HuH-7.5 (cell line): ENCODE measurements around the gene ELMO2.
"Not testable (repeated sequence)": the region's sequence is repeated elsewhere in the genome, so short reads cannot be mapped to it uniquely, and the experiment has no call there.

Experiments
- DNase-seq: peaks from one replicate; pipeline ENCODE4 v3.0.0; 2011; ENCODE audit warnings: low spot score

The ELMO2 gene

DNA sequence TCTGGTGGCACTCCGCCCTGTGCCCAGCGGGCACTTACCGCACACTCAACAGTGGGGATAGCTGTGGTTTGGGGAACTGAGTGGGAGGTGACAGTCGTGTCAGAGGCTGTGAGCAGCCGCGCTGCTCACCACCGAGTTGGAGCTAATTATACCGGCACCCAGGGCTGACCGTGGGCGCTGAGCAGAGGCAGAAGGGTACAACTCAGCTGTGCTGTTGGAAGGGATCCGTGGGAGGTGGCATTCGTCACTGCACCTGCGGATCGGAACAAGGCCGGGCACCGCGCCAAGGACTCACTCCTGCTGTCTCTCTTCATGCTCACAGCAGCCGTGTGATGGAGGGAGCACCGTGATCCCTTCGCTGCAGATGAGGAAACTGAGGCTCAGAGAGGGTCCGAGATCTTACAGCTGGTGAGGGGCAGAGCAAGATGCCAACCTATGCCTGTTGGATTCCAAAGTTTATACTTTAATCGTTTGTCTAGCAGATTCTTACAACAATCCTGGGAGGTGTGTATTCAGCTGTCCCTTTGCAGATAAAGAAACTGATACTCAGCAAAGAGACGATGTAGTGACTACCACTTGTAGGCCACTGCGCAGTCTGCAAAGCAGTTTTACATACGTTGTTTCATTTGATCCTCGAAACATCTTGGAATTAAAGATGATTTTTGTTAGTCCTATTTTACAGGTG is 713 bp upstream of the ELMO2 start:
- no peak for DNase-seq

DNA sequence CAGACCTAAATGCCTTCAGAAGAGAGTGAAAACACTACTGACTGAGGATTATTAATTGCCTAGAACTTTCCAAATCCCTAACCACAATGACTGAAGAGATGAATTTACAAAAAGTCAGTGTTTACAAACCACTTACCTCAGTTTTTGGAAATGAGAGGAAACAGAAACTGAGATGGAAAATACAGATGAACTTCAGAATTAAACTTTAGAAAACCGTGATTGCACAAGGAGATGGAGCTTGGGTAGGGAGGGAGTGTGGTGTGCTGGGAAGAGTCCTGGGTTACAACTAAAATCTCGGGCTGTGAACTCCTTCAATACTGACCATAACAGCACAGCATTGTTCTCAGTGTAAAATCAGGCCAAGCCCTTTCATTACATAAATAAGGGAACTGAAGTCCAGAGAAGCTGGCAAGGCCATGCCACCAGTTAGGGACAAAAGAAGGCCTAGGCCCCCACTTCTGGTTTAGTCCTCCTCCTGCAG is 4.0 kb downstream of the ELMO2 start:
- DNase-seq, result no peak

DNA sequence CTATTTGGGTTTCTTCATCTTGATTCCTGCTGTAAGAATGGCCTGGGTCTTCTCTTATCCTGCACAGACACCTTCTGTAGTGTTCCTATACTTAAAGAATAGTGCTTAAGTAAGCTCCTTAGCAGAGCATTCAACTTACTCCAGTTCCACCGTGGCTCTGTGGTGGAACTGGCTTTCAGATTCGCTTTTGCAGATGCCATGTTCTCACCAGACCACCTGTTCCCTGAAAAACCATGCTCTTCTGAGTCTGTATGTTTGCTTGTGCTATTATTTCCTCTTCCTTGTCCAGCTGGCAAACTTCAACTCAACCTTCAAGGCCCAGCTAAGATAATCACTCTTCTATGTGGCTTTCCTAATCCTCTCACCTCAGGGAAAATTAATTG is 4.9 kb downstream of the ELMO2 start:
- DNase-seq, result no peak

DNA sequence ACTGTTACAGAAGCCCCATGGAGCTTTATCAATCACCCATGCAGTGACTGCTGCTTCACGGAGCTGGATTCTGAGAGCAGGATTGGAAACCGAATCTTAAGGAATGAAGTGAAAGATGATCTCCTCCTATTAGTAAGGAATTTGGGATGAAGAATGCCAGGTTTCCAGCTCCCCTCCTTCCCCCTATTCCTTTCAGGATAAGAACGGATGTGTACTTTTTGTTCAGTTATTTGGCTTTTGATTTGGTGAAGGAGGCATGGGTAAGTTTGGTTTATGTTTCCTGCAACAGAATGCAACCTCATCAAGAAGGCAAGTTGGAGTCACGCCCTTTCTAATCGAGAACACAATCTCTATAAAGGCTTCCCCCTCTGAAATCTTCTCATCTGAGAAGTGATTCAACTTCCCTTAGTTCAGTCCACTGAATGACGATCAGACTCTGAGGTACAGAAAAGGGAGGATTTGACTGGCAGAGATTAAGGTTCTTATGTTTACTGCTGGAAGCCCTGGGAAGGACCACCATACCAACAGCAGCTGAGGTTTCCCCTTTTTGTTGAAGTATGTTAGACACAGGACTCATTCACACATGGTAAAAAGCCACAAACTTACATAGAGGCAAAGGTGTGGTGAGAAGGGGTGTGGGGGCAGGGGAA is 5.5 kb downstream of the ELMO2 start:
- no peak for DNase-seq

DNA sequence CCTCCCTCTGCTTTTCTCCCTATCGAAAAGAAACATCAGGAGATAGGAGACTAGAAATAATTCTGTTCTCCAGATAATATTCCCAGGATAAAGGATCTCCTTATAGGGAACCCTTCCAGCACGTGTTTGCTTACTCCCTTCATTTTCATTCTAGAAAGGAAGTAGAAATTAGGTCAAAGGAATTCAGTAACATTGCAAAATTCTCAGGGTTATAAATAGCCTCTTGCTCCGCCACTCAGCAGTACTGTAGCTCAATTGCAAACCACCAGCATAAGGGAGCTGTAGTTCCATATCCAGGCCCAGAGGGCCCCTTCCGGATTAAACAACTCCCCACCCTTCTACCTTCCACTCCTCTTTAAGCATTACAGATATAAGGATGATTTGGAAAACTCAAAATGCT is 6.2 kb downstream of the ELMO2 start:
- DNase-seq, result no peak

DNA sequence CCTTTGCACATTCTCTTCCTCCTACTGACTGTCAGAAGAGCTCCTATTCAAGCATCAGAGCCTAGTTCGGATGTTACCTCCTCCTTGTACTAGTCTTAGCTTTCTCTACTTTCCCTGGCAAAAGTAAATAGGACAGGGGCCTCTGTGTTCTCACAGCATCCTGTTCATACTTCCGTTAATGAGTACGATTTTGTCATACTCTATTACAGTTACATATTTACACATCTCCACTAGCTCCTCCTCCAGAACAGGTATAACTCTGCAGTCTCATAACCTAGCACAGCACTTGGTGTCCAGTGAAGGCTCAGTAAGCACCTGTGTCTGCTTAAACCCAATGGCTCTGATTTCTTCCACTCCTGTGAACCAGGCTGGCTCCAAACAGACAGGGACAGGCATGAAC is 7.0 kb downstream of the ELMO2 start:
- no peak for DNase-seq

DNA sequence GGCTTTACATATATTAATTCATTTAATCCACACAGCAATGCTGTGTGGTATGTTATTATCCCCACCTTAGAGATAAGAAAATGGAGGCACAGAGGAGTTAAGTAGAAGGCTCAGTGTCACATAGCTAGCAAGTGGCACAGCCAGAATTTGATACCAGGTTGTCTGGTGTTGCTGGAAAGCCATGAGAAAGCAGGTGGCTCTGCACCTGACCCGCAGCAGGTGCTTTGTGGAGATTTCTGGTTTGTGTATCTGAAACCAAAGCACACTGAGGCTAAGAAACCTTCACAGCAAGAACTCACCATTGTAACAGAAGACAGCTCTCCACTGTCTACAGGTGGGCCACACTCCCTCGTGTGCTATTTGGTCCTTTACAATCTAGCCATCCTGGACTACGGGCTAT is 7.5 kb downstream of the ELMO2 start:
- DNase-seq, result no peak

DNA sequence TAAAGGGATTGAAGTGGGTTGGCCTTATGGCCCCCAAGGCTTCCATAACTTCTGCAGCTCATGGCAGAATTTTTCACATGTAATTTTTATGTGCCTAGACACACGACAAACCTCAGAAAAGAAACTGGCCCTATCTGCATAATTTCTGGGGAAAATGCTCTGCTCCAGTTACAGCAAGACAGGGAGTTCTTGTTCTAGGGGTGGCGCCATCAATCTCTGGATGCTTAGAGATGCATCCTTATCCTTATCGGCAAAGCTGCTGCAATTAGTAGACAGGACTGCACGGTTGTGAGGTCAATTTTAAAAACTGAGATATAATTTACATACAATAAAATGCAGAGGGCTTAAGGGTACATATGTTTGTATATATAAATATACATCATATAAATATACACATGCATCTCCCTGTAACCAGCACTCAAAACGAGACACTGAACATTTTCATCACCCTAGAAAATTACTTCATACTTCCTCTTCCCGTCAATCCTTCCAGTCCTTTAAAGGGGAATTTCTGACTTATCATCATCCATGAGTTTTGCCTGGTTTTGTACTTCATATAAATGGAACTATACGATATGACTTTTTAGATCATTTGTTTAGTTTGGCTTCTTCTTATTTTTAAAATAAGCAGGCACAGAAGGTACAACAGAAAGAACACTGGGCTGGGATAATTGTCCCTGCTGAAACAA is 10.2 kb downstream of the ELMO2 start:
- no peak for DNase-seq

DNA sequence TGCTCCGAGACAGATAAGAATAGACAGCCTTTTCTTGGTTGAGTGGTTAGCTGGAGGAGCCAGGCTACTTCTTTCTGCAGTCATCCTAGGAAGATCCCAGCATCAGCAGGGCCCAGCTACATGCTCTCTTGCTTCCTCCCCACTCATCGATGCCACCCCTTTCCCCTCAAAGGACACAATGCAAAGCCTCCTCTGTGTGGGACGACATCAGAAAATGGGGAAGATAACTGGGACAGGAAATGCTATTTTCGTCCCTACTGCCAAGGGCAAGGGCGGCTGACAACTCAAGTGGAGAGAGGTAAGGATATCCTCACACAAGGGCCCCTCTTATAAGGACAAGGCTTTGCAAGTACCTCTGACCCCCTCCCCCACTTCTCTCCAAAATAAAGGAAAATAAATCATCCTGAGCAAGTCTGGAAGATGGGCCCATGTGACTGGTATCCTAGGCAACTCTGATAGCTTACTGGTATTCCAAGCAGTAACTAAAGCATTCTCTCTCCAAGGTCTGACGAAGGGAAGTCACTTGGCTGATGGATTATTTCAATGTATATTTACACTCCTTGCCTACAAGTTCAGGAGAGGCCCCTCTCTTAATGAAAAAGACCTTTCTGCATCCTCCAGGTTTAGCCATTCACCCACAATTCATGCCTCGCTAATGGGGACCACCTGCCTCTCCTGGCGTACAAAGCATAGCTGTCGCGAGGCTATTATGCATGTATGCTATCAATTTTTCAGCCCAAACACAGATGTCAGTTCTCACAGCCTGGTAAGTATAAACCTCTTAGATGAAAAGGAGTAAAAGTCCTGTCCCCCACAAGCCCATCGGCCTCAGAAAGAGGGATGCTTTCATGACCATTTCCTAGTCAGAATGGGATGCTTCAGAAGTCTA is 11.3 kb downstream of the ELMO2 start:
- no peak for DNase-seq

DNA sequence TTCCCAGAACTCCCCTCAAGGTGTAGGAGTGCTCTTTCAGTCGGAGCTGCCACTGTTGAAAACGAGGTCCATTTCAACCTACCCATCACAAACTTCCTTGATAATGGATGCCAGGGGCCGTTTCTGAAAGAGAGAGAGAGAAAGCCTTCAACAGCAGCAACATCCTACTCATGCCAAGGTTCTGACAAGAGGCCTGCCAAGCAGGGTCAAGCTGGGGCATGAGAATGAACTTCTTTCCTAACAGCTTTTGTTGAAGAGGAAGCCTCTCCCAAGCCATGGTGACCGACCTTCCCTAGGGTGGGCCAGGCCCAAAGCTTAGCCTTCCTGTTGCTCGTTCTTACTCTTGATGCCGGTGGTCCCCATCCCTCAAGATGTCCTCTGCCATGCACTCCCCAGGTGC is 12.4 kb downstream of the ELMO2 start:
- DNase-seq, result no peak

DNA sequence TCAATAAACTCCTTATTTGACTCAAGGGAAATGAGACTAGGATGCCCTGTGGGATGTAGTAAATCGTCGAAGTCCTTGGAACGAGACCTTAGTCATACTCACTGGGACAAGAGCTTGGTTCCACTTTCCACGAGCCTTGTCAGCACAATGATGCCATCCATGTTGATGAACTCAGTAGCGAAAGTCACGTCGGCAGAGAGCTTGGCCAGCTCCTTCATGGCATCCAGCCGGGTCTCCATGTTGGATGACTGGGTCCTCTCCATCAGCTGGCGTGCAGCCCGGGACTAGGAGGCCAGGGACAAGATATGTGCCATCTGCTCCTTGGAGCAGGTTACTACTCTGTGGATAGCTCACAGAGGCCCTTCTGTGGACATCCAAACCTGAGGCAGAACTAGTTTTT is 17.5 kb downstream of the ELMO2 start:
- DNase-seq, result no peak

DNA sequence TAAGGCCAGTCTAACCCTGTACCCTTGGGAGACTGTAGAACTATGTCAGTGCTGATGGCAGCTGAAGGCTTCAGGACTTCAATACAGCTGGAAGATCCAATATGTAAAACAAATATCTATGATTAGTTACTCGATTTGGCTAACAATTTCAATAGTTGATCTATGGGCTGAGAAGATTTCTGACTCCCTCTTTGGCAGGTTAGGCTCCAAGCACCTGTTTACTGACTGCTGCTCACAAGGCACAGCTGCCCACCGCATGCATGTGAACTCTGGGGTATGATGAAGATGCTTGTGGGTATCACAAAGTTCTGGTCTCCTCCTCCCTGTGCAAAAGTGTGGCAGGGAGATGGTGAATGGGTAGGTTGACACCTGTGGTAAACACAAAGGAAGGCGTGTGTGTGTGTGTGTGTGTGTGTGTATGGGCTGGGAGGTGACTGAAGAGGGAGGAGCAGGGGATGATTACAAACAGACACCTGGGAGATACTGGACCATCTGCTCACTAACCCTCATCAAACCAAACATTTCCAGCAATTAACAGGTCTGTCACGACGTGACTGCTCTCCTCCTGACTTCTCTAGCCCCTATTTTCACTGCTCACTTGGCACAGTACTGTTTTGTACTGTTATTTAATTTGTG is 18.1 kb downstream of the ELMO2 start:
- DNase-seq, result no peak

DNA sequence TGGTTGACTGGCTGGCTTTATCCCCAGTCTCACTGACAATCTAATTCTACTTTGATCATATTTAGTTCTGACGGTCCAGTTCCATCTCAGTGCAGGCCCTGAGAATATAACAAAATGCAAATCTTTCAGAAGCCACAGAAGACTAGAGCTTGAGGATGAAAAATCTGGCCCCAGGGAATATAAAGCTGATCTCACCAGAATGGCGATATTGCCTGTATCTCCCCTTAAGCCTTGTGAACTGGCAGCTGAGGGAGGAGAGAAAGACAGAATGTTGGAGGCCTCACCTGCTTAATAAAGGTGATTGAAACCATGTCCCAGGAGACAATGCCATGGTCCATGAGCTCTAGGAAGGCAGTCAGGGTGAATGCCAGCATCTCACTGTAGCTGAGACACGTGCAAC is 19.4 kb downstream of the ELMO2 start:
- DNase-seq, result not testable (repeated sequence)

DNA sequence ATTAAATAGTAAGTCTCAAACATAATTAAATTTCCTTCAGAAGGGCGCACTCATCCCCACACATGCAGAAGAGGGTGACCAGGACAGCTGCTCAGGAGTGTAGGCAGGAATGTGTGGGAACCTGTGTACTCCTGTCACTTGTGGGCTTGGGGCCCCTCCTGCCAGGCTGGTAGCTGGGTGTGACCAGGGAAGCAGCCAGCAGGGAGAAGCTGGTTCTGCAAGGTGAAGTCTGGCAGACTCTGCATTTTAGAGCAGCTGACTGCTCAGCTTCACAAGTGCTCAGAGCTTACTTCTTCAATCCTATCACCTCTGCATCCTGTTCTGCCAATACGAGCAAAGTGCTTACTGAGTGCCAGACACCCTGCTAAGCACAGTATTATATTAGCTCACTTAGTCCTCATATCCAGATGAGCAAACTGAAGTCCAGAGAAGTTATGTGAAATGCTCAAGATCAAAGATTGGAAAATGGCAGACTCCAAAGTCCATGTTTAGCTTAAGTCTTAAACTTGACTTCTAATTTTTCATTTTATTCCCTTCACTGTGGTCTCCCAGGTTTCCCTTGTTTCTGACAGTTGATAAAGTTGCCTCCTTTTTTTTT is 27.9 kb downstream of the ELMO2 start:
- no peak for DNase-seq

DNA sequence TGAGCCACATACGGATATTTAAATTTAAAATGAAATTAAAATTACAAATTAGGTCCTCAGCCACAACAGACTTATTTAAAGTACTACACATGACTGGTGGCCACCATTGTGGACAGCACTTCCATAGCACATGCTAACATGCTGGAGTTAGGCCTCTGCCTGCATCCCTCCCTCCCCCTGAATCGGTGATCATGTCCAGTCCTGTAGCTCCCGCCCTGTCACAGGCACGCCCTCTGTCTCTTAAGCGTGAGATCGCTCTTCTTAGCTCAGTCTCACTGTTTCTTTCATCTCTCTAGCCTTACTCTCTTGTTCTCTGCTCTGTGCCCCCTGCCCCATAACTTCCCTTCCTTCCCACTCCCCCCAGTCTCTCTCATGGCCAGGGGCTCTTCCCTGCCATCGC is 28.9 kb downstream of the ELMO2 start:
- no peak for DNase-seq

DNA sequence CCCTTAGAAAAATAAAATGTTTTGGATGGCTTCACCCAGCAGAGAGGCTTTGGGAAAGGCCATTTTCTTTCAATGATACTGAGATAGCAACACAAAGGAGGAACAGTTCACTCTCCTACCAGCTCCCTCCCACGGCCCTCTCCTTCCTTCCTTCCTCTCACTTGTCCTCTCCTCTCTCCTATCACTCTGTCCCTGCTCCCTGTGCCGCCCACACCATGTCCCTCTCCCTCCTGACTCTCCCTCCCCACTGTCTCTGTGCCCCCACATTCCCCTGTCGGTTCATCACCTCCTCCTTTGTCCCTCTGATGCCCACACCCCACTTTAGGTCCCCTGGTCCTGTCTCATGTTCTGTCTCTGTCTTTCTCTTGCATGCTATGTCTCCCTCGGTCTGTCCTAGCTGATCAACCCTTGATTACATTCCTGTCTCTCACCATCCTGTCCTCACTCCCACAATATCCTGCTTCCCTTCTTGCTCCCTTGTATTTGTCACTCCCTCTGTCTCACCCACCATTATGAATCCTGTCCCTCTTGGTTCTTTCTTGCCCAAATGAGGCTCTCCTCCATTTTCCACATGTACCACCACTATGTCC is 30.1 kb downstream of the ELMO2 start:
- DNase-seq, result no peak

DNA sequence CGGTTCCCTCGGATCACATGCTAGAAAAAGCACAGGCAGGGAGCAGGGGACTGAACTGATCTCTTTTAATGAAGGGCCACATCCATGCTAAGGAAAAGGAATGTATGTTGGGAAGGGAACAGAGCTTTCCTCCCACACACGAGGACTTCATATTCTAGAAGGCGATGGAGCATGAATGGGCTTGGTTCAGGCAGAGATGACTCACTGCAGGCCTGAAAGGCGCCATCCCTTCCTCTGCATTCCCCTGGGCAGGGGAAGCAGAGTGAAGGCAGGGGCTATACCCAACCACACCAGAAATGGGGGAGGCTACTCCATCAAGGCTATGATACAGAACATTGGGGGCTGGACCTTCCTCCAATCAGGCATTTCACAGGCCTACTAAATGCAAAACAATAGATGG is 30.6 kb downstream of the ELMO2 start:
- no peak for DNase-seq

DNA sequence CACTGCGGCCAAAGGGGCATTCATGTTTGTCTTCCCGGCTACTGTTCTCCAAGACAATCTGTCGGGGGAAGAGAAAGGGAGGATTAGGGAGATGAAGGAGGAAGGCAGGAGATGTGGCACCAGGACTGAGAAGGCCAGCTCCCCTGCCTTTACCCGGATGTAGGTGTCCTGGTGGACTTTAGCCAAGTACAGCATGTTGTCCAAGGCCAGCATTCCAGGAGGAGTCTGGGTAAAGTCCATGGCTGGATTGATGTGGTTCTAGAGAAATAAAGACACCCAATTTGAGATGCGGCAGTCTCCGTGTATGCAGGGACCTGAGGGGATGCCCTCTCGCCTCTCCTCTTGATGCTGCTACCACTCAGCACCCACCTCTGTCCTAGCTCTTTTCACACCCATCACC is 32.0 kb downstream of the ELMO2 start:
- no peak for DNase-seq

DNA sequence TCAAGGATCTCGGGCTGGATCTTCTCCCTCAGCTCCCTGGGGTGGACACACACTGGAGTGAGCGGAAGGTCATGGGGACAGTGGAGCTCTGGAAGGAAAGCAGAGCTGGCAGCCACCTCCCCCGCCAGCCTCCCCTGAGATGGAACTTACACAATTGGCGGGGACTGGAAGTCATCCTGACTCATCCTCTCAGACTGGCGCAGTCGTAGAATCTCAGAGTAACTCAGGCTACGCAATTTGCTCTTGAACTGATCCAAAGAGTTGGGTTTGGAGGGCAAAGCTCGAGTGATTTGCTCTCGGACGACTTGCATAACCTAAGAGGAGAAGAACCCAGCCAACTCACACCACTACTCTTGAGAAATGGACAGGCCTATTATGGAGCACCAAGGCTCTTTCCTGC is 34.8 kb downstream of the ELMO2 start:
- DNase-seq, result no peak

DNA sequence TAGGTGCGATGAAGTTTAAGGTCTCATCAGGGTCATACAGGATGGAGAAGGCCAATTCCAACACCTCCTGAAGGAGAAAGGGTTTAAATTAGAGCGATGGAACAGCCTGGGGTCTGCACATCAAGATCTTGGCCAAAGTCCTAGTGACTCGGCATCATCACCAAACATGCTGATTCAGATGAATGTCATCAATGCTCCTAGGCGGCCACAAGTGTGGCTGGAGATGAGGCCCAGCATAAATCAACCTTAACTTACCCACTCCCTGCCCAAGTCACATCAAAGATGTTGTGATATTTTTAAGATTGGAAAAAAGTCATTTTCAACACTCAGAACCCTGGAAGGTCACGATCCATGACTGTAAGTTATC is 37.5 kb downstream of the ELMO2 start:
- DNase-seq, result no peak
